ENCODE measurements around the gene LHFPL6.

GRCh38 chr13:39370554-39370953 is 232.4 kb downstream of the LHFPL6 start:
- TF ChIP-seq POLR2A (IDR thresholded peaks at IDR 0.05): no peak
- TF ChIP-seq EP300 (IDR thresholded peaks at IDR 0.05): no peak
- TF ChIP-seq, protein P1, sequence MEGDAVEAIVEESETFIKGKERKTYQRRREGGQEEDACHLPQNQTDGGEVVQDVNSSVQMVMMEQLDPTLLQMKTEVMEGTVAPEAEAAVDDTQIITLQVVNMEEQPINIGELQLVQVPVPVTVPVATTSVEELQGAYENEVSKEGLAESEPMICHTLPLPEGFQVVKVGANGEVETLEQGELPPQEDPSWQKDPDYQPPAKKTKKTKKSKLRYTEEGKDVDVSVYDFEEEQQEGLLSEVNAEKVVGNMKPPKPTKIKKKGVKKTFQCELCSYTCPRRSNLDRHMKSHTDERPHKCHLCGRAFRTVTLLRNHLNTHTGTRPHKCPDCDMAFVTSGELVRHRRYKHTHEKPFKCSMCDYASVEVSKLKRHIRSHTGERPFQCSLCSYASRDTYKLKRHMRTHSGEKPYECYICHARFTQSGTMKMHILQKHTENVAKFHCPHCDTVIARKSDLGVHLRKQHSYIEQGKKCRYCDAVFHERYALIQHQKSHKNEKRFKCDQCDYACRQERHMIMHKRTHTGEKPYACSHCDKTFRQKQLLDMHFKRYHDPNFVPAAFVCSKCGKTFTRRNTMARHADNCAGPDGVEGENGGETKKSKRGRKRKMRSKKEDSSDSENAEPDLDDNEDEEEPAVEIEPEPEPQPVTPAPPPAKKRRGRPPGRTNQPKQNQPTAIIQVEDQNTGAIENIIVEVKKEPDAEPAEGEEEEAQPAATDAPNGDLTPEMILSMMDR (IDR thresholded peaks at IDR 0.05): no peak

All from upper lobe of left lung (tissue), 4 donors.